H9 (cell line): ENCODE results near the gene ERRFI1. TPM values are rescaled to one million over a fixed set of nuclear protein-coding genes. Genes with fewer than 3 reads are reported as not detected.

Experiments used
- DNase-seq: peaks from one replicate; pipeline ENCODE4 v3.0.0-alpha.2; 2017
- H2AFZ ChIP-seq: one replicate; pipeline ENCODE4 v1.6.1; 2013; ENCODE audit warnings: mild to moderate bottlenecking, low read length, control low read depth, moderate library complexity
- H2AK5ac ChIP-seq: 2 replicates; pipeline ENCODE4 v1.6.1; 2013; ENCODE audit warnings: low read length, control low read depth, mixed read lengths; ENCODE audit not compliant: insufficient read length
- H2BK120ac ChIP-seq: one replicate; pipeline ENCODE4 v1.6.1; 2013; ENCODE audit warnings: low read depth, mild to moderate bottlenecking, low read length, control low read depth, inconsistent platforms; ENCODE audit not compliant: poor library complexity, severe bottlenecking
- H2BK12ac ChIP-seq: 2 replicates; pipeline ENCODE4 v1.6.1; 2013; ENCODE audit warnings: low read length, control low read depth, mixed read lengths, low read depth; ENCODE audit not compliant: insufficient read length
- H2BK15ac ChIP-seq: 2 replicates; pipeline ENCODE4 v1.6.1; 2013; ENCODE audit warnings: low read depth, low read length, control low read depth
- H2BK20ac ChIP-seq: one replicate; pipeline ENCODE4 v1.6.1; 2013; ENCODE audit warnings: low read depth, mild to moderate bottlenecking, low read length, control low read depth, inconsistent platforms; ENCODE audit not compliant: poor library complexity, severe bottlenecking
- H2BK5ac ChIP-seq: 2 replicates; pipeline ENCODE4 v1.6.1; 2013; ENCODE audit warnings: low read length, control low read depth, mixed read lengths; ENCODE audit not compliant: insufficient read length
- H3K14ac ChIP-seq: 2 replicates; pipeline ENCODE4 v1.6.1; 2013; ENCODE audit warnings: low read length, control low read depth; ENCODE audit not compliant: insufficient read depth
- H3K18ac ChIP-seq: 2 replicates; pipeline ENCODE4 v1.6.1; 2013; ENCODE audit warnings: low read depth, mild to moderate bottlenecking, mixed read lengths, low read length, control low read depth; ENCODE audit not compliant: insufficient read length
- H3K23ac ChIP-seq: 2 replicates; pipeline ENCODE4 v1.6.1; 2013; ENCODE audit warnings: low read length, control low read depth, mixed read lengths, low read depth; ENCODE audit not compliant: insufficient read length
- H3K23me2 ChIP-seq: 2 replicates; pipeline ENCODE4 v1.6.1; 2013; ENCODE audit warnings: low read depth, mild to moderate bottlenecking, mixed read lengths, low read length, control low read depth; ENCODE audit not compliant: insufficient read length, poor library complexity, severe bottlenecking
- H3K27ac ChIP-seq: 2 replicates; pipeline ENCODE4 v1.5.1; 2013; ENCODE audit warnings: low read length, control low read depth, mixed read lengths, low read depth; ENCODE audit not compliant: insufficient read length
- H3K27me3 ChIP-seq: 2 replicates; pipeline ENCODE4 v1.6.1; 2013; ENCODE audit warnings: low read length, control low read depth, inconsistent platforms; ENCODE audit not compliant: insufficient read depth
- H3K4ac ChIP-seq: 2 replicates; pipeline ENCODE4 v1.6.1; 2013; ENCODE audit warnings: low read depth, mild to moderate bottlenecking, control low read depth, inconsistent platforms, low read length, moderate library complexity
- H3K4me1 ChIP-seq: 2 replicates; pipeline ENCODE4 v1.6.1; 2013; ENCODE audit warnings: low read length, control low read depth, inconsistent platforms; ENCODE audit not compliant: insufficient read depth
- H3K4me2 ChIP-seq: 2 replicates; pipeline ENCODE4 v1.6.1; 2013; ENCODE audit warnings: low read length, control low read depth, mixed read lengths; ENCODE audit not compliant: insufficient read length, insufficient read depth
- H3K56ac ChIP-seq: 2 replicates; pipeline ENCODE4 v1.6.1; 2013; ENCODE audit warnings: low read depth, mild to moderate bottlenecking, mixed read lengths, low read length, control low read depth; ENCODE audit not compliant: insufficient read length
- H3K79me1 ChIP-seq: 2 replicates; pipeline ENCODE4 v1.6.1; 2013; ENCODE audit warnings: low read depth, mild to moderate bottlenecking, moderate library complexity, low read length, control low read depth, inconsistent platforms; ENCODE audit not compliant: insufficient read depth, poor library complexity, severe bottlenecking
- H3K79me2 ChIP-seq: 2 replicates; pipeline ENCODE4 v1.6.1; 2013; ENCODE audit warnings: low read length, control low read depth, inconsistent platforms; ENCODE audit not compliant: insufficient read depth
- H3K9ac ChIP-seq: 2 replicates; pipeline ENCODE4 v1.6.1; 2013; ENCODE audit warnings: low read length, control low read depth, mixed read lengths; ENCODE audit not compliant: insufficient read length; ENCODE audit errors: extremely low read depth
- H3K9me3 ChIP-seq: one replicate; pipeline ENCODE4 v1.6.1; 2013; ENCODE audit warnings: low read depth, low read length, inconsistent platforms; ENCODE audit not compliant: control insufficient read depth
- H3T11ph ChIP-seq: one replicate; pipeline ENCODE4 v1.6.1; 2013; ENCODE audit warnings: mild to moderate bottlenecking, low read length, control low read depth, inconsistent platforms
- H4K20me1 ChIP-seq: one replicate; pipeline ENCODE4 v1.6.1; 2013; ENCODE audit not compliant: control insufficient read depth, insufficient read length, insufficient read depth
- H4K5ac ChIP-seq: 2 replicates; pipeline ENCODE4 v1.6.1; 2013; ENCODE audit warnings: low read depth, mild to moderate bottlenecking, mixed read lengths, low read length, control low read depth; ENCODE audit not compliant: insufficient read length
- H4K8ac ChIP-seq: replicated peaks from 2 replicates; pipeline ENCODE4 v1.6.1; 2013; ENCODE audit warnings: low read length, control low read depth, mixed read lengths, low read depth; ENCODE audit not compliant: insufficient read length
- H4K91ac ChIP-seq: 2 replicates; pipeline ENCODE4 v1.6.1; 2013; ENCODE audit warnings: low read depth, mild to moderate bottlenecking, moderate library complexity, mixed read lengths, low read length, control low read depth; ENCODE audit not compliant: insufficient read length
- H3K27ac Mint-ChIP-seq, 3 experiments: 2 replicates in 2 of 3; 3 replicates in 1 of 3; pipeline ENCODE4 v1.8.0; 2020 to 2021; ENCODE audit warnings: mixed read lengths in 3 of 3, mild to moderate bottlenecking in 1 of 3, moderate library complexity in 1 of 3
- H3K27me3 Mint-ChIP-seq: 2 replicates; pipeline ENCODE4 v1.8.0; 2021; ENCODE audit warnings: low read depth, mild to moderate bottlenecking, moderate library complexity, mixed read lengths
- H3K36me3 Mint-ChIP-seq, 3 experiments: 2 replicates in 2 of 3; 3 replicates in 1 of 3; pipeline ENCODE4 v1.8.0; 2020 to 2021; ENCODE audit warnings: low read depth in 3 of 3, mixed read lengths in 3 of 3; ENCODE audit not compliant: insufficient read depth in 1 of 3
- H3K4me1 Mint-ChIP-seq, 2 experiments: 2 replicates each; pipeline ENCODE4 v1.8.0; 2020; ENCODE audit warnings: mixed read lengths in 2 of 2
- H3K4me3 Mint-ChIP-seq, 2 experiments: 2 replicates in 1 of 2; 3 replicates in 1 of 2; pipeline ENCODE4 v1.8.0; 2020 to 2021; ENCODE audit warnings: mild to moderate bottlenecking in 2 of 2, mixed read lengths in 2 of 2, moderate library complexity in 1 of 2
- H3K9me3 Mint-ChIP-seq, 2 experiments: 2 replicates in 1 of 2; 3 replicates in 1 of 2; pipeline ENCODE4 v1.8.0; 2020; ENCODE audit warnings: mild to moderate bottlenecking in 2 of 2, mixed read lengths in 2 of 2, moderate library complexity in 1 of 2
- CTCF ChIP-seq: fragments of 200-600 bp; sonication (generic); conservative IDR thresholded peaks from 3 replicates; pipeline ENCODE4 v1.8.0; 2021; ENCODE audit warnings: antibody characterized with exemption, mild to moderate bottlenecking
- WGBS: extraction: QIAGEN DNeasy Blood & Tissue Kit; methylation state at CpG from one replicate; pipeline ENCODE4 v1.1.7; 2013; ENCODE audit warnings: missing lambda C conversion rate, low lambda C conversion rate, mixed read lengths; ENCODE audit not compliant: insufficient read length; ENCODE audit errors: extremely low coverage; 5-methylcytosine and 5-hydroxymethylcytosine counted together
- total RNA-seq: library from RNA; stranded (reverse); gene quantifications from 2 replicates; pipeline ENCODE4 v1.2.1, GENCODE V29; 2021

The ERRFI1 gene
- total RNA-seq, 1 experiment from 2014 or later, result 20.8 TPM

DNA sequence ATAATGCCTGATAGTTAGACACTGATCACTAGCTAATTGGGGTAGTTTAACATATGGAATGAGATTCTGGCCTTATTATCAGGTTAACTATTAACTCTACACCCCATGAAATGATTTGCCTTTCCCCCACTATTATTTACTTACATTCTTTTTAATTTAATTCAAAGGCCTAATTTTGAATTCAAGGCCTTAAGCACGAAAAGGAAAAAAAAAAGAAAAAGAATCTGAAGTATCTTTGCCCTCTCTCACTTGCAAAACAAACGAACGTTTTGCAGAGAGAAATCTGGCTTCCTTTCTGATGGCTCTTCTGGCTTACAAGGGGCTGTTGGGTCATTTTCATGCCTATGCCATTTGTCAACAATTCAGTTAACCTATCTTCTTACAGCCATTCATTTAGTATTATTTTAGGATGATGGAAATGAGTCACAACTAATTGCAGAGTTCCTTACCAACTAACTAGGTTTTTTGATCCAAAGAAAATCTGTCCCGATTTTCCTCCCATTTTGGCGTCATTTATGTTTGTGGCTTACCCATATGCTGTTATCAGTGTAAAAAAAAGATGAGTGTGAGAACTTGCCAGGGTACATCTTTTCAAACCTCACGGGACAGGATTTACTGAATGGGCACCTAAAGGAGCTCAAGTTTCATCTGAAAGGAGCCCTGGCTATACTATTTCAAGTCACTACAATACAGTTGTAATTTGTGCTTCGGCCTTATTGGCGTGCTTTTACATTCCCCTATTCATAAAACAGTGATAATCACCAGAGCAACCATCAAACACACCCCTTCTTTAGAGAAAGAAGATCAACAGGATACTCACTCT is 1.9 kb upstream of the ERRFI1 start:
- H3K4me3 Mint-ChIP-seq, result peak overlapping the region in 1 of 2 experiments; percentile 86; a peak in 3 of 5 replicates
- no peak overlapping the region for H3K9ac ChIP-seq

More for the DNA sequence above, 1.9 kb upstream of the ERRFI1 start:
- H3K27ac ChIP-seq, result no peak overlapping the region
- no peak overlapping the region for H2AFZ ChIP-seq
- no peaks in the 10 kb centered on the region for H4K20me1 ChIP-seq
- Mint-ChIP-seq H3K9me3 (no peaks in the 10 kb centered on the region; a peak in 1 of 5 replicates), H3K27ac (peak overlapping the region in 2 of 3 experiments; percentile 31 to 50; a peak in 3 of 7 replicates), H3K4me1 (peaks cover 35 to 40% of the 10 kb centered on the region in 2 experiments), H3K36me3 (peaks cover 0 to 4% (median 0%) of the 10 kb centered on the region in 3 experiments; a peak in 2 of 7 replicates), H3K27me3 (peaks cover 13% of the 10 kb centered on the region)
- no peaks in the 10 kb centered on the region for H3K9me3 ChIP-seq
- H4K8ac ChIP-seq, result no peak overlapping the region
- H2BK20ac ChIP-seq, result no peak overlapping the region
- DNase-seq, result no peak
- no peak overlapping the region for H3K4me2 ChIP-seq
- H3K14ac ChIP-seq, result no peak overlapping the region
- H3K23me2 ChIP-seq, result peaks cover 12% of the 10 kb centered on the region
- no peaks in the 10 kb centered on the region for H3K79me1 ChIP-seq
- H4K5ac ChIP-seq, result no peak overlapping the region
- no peak overlapping the region for H2BK120ac ChIP-seq
- H2BK12ac ChIP-seq, result no peak overlapping the region
- no peak overlapping the region for H3K23ac ChIP-seq
- H2BK5ac ChIP-seq, result no peak overlapping the region
- peaks cover 3% of the 10 kb centered on the region; the same call in 1 of the 2 replicates for H3K4me1 ChIP-seq
- no peak overlapping the region for H3K4ac ChIP-seq
- no peak overlapping the region for H3K18ac ChIP-seq
- no peak overlapping the region for H4K91ac ChIP-seq
- peaks cover 24% of the 10 kb centered on the region; the same call in 1 of the 2 replicates for H3K79me2 ChIP-seq
- no peaks in the 10 kb centered on the region; the same call in 1 of the 2 replicates for H3K27me3 ChIP-seq
- H2BK15ac ChIP-seq, result no peak overlapping the region
- no peak overlapping the region for H2AK5ac ChIP-seq
- H3K56ac ChIP-seq, result no peak overlapping the region
- WGBS, result no CpG with 5 or more reads among the region's 8 CpGs
- TF ChIP-seq CTCF, result no peak
- H3T11ph ChIP-seq, result no peak overlapping the region
